HG03342 (cell line): ENCODE results near the gene TFPT.
A peak's percentile ranks its signal among the peaks of the same experiment; 100 is the strongest.

Experiments
- ATAC-seq: cut with Tn5 transposase; IDR thresholded peaks from one replicate; pipeline ENCODE4 v1.9.1; 2021; ENCODE audit warnings: mild to moderate bottlenecking, moderate library complexity; ENCODE audit not compliant: unreplicated experiment

Gene TFPT, protein sequence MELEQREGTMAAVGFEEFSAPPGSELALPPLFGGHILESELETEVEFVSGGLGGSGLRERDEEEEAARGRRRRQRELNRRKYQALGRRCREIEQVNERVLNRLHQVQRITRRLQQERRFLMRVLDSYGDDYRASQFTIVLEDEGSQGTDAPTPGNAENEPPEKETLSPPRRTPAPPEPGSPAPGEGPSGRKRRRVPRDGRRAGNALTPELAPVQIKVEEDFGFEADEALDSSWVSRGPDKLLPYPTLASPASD

DNA sequence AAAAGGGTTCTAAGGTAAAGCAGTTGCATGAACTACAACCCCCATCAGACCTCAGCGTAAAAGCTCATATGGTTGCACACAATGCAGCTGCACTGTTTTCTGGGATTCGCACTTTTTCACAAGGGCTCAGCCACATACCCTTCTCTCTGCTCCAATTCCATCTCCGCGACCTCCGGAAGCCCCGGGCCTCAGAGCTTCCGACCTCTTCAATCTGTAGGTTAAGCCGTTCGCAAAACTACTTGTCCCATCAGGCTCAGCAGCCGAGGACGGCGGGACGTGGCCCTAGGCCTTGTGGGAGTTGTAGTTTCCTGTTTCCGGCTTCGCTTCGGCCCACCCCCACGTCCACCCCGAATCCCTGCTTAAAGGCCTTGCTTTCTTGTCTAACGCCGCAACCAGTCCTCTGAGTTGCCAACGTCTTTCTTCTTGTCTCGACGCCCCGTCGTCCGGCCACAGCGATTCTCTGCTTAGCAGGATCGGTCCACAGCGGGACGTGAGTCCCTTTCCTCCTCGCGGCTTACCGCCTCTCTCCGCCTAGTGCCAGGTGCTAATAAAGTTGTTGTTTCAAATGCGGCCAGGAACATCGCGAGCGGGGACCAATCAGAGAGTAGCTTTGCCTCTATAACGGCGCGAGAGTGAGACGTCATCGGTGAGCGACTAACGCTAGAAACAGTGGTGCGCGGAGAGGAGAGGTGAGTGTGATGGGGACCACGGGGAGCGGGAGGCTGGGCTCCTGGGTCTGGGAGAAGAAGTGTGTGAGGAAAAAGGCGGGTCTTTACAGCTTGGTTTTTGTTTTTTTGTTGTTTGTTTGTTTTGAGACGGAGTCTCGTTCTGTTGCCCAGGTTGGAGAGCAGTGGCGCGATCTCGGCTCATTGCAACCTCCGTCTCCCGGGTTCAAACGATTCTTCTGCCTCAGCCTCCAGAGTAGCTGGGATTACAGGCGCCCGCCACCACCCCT lies at the start of gene TFPT, which contains the start of gene PRPF31:
Gene TFPT (minus strand): TSS at position 549 of the 955 bp plus-strand sequence. CDS start 388 bp downstream, at position 161.
Gene PRPF31 (plus strand): TSS at position 646 of the 955 bp plus-strand sequence. CDS start 2,525 bp downstream, outside the sequence.
- ATAC-seq, result peak; percentile 81

DNA sequence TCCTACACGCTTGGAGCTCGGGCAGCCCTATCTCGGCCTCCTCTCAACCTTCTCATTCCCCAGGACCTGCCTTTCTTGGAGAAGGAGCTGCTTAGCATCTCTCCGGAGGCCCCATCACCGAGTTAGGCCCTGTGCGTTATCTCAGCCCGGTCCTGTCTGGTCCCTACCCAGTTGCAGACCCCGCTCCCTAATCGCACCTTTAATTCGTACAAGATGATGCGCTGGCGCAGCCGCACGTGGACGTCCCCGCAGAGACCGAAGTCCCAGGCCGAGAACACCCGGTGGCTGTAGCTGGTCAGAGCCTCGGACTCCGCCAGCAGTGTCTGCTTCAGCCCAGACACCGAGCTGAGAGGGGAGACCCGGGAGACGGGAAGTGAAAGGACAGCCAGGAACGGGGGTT lies 49.8 kb upstream of the TFPT start:
- ATAC-seq, result no peak

DNA sequence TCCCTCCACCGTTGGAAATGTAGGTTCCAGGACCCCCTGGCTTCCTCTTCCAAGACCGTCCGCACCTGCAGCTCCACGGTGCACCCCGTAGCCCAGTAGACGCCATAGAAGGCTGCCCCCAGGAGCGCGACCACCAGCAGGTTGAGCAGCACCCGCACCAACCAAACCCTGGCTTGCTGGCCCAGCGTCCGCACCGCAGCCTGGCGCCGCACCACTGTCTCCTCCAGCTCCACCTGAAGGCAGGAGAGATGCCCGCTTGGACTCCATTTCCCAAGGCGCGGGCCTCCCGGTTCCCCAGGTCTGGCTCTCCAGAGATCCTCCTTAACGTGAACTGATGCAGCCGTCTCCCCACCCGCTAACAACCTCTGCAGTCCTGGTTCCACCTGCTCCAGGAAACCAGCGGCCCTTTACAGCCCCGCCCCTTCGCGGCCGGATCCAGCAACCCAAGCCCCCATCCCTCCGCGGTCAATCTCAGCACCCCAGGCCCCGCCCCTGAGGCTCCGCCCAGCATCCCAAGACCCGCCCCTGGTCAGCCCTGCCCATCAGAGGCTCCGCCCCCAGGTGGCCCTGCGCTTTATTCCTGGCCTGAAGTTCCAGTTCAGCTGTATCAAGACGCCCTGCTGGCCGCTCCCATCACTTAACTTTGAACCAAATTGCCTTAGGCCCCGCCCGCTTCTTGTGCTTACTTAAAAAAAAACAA lies 49.1 kb upstream of the TFPT start:
- ATAC-seq, result no peak

DNA sequence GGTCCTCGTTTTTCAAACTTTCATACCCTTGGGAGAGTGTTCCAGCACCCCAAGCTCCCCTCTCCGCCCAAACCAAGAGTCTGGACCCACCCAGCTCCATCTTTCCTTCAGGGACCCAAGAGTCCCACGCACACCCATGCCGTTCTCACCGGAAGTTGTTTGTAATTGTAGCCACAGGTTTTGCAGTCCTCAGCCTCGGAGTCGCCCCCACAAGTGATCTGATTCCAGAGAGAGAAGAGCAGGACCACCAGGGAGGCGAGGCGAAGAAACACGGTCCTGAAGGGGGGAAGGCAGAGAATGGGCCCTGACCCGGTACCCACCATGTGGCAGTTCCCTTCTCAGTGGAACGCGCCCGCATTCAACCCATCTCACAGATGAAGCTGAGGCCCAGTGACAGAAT lies 47.4 kb upstream of the TFPT start:
- no peak for ATAC-seq

DNA sequence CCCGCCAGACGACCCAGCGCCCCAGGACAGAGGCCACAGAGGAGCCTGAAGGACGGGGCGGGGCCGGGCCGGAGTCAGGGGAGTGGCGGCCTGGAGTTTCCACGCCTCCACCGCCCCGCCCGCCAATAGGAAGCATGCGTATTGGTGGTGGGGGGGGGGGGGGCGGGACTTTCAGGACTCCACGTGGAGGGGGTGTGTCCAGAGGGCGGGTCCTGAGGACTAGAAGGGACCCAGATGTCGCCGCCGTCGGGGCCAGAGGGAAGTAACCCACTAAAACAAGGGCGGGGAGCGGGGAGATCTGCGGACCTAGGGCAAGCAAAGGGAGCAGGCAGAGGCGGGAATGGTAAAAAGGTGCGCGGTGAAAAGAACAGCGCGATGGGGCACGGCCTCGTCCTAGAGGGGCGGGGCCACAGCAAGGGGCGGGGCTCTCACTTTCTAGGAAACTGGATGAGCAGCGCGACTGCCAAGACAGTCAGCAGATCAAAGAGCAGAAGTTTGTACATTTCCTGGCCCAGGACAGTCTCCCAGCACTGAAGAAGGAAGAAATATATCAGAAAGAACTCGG lies 46.9 kb upstream of the TFPT start:
- no peak for ATAC-seq

DNA sequence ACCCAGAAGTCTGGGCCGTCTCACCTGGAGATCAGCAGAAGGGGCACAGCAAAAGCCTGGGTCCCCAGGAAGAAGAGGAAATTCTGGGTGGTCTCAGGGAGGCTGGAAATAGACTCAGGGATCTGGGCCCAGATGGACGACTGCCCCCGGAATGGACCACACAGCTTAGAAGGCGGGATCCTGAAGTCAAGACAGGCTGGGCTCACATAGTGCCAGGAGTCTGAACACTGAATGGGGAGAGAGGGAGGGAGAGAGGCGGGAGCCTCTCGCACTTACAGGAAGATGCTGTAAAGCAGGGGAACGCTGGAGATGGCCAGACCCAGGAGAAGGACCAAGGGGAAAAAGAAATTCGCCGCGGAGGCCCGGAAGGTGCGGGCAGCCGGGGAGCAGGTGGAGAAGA lies 45.4 kb upstream of the TFPT start:
- ATAC-seq, result no peak

DNA sequence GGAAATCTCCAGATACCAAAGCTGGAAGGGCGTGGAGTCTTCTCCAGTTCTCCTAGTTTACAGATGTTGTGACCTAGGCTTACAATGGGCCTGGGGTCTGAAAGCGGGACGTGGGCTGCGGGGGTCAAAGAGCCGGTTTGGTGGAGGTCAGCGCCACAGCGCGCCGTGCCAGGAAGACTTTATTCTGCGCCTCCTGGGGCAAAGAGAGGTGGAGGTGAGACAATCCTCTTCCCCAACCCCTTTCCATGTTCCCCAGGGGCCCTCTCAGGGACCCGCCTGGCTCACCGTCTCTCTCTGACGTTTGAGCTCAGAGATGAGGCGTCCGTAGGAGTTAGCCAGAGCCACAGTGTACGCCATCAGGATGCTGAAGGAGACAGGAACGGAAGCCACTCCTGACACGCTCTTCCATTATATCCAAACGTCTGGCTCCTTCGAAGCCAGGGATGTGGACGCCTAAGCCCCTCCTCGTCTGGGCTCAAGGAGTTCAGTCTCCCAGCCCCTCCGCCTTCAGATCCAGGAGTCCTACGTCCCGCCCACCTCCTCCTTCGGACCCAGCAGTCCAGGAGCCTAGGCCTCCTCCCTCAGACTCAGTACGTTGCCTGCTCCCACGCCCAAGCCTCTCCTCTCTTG lies 44.8 kb upstream of the TFPT start:
- peak; percentile 0 for ATAC-seq

DNA sequence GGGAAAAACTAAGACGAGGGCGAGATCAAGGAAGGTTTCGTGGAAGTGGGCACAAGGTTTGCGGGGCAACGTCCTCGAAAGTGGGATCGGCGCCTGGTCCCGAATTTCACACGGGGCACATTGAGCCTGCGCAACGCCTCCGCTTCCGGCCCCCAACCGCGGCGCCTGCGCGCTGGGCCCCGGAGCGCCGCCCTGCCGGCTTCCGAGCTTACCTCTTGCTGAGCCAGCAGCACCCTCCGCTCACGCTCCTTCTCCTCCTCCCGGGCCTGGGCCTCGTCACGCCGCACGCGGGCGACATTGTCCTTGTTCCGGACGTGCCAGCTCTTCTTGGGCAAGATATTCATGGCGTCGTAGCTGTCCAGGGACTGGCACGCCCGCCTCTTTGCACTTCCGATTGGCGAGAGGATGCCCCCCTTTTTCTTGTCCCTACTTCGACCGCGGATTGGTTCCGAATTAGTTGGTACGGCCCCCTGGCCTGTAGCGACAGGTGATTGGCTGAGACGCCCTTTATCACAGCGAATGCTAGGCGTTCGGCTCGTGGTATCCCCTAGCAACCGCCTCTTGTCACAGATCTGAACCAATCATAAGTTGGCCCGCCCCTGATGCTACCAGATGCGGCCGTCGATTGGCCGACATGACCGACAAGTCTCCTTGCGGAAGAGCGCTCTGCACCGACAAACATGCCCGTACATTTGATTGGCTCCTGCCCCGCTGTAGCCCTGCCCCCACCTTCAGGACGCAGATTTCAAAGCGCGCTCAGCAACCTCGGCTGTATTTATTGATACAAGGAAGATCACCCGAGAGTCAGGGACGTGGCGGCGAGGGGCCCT lies 44.1 kb upstream of the TFPT start, which contains the start of gene LENG1:
Gene LENG1 (minus strand): TSS at position 370 of the 830 bp plus-strand sequence. CDS start 26 bp downstream, at position 344.
- peak; percentile 89 for ATAC-seq

DNA sequence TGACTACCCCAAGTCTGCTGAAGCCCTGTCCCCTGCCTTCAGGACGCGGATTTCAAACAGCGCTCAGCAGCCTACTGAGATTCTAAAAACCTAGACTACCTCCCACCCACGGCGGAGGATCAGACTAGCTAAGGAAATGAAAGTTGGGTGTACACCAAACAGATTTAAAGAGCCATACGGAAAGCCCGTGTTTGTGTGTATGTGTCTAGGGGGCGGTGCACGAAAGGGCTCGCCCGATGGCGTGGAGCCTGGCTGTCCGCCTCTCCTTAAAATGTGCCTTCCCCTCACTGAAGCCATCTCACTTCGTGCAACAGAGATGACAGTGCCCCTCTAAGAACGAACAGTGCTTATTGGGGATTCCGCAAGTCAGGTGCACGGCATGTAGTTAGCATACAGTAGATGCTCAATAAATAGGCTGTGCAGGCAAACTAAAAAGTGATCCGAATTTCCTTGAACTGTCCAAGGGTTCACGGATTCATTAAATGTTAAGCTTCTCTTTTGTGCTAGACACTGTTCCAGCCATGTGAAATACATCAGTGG lies 43.4 kb upstream of the TFPT start:
- ATAC-seq, result no peak

DNA sequence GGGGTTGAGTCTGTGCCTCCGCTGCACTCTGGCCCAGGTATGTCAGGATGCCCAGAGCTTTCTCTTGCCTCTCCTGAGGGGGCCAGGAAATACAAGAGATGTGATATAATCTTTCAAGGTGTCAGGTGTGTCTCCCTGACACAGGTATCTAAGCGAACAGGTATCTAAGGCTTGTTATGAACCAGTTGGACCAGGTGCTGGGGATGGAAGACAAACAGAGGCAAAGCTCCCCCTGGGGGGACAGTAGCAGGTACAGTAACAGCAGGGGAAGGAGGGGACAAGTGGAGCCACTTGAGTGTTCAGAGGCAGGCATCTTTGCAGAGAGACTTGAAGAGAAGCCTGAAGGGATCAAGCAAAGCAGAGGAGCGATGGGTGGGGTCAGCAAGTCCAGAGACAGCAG lies 41.5 kb upstream of the TFPT start:
- no peak for ATAC-seq

DNA sequence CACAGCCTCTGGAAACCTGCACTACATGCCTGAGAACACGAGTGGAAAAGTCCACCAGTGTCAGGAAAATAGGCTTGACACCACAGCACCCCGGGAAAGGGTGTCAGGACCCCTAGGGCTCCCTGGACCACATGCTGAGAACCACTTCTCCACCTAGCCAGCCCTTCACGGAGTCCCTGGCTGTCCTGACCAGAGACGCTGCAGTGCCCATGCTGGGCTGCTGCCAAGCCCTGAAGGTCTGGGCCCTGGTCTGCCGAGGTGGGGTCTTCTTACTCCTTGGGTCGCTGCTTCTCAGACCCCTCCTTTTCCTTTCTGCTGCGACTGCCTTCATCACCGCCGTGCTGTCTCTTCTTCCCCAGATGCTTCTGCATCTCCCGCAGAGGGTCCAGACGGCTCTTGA lies 41.0 kb upstream of the TFPT start:
- ATAC-seq, result no peak

DNA sequence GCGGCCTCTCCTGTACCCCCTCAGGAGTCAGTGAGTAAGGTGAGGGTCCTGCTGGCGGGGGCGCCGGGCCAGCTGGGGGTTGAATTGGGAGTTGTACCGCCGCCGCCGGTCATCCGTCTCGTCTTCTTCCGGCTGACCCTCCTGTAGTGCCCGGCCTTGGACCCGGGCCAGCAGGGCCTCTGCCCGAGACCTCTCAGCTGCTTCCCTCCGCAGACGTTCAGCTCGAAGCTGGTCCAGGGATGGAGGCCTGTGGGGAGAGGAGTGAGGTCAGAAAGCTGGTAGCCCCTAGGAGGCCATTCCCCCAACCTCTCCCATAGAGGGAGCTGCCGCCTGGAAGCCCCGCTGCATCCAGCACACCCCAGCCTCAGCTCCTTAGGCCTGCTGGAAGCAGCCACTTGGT lies 40.2 kb upstream of the TFPT start:
- no peak for ATAC-seq

DNA sequence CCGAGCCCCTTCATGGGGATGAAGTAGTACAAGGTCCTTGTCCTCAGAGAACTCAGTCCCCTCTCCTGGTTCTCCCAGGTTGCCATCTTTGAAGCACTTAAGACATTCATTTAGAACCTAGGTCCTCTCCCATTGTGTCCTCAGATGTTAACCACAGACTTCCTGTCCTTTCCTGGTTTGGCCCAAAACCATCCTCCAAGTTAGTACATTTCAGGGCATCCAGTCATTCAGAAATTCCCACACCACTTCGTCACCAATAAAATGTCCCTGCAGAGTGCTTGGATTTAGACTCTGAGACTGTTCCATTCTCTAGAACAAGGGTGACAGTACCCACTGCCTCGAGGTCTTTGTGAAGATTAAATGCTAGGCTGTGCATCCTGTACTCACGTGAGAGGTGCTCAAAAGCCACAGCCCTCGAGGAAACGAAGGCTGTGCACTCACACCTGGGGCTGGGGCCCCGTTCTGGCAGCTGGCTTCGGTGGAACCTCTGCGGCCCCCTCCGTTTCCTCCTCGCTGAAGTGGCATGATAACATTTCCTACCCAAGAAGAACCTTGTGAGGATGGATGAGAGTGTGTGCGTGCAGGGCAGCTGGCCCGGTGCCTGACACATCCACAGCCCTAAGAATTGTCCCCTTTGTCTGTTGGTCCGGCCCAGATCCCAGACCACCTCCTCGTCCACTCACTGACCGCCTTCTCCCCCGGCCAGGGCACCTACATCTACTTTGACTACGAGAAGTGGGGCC lies 39.3 kb upstream of the TFPT start:
- no peak for ATAC-seq

DNA sequence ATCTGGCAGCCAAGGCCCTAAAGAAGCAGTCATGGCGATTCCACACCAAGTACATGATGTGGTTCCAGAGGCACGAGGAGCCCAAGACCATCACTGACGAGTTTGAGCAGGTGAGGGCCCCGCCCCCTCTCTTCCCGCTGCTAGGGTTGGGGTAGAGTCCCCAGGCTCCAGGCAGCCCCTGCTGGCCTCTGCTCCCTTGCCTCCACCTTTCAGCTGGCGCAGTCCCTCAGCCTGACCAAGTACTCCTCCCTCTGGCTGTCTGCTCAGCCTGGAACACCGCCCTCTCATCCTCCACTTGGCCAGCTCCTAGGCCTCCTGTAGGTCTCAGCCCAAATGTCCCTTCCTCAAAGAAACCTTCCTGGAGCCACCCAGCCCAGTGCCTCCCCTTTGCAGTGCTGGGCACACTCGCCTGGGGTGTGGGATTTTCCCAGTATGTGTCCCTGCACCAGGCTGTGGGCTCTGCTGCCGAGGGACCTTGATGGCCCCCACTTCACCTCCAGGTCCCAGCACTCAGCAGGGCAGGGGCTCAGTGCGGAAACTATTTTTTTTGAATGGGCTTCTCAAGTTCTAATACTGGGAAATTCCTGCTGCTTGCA lies 38.4 kb upstream of the TFPT start:
- no peak for ATAC-seq

DNA sequence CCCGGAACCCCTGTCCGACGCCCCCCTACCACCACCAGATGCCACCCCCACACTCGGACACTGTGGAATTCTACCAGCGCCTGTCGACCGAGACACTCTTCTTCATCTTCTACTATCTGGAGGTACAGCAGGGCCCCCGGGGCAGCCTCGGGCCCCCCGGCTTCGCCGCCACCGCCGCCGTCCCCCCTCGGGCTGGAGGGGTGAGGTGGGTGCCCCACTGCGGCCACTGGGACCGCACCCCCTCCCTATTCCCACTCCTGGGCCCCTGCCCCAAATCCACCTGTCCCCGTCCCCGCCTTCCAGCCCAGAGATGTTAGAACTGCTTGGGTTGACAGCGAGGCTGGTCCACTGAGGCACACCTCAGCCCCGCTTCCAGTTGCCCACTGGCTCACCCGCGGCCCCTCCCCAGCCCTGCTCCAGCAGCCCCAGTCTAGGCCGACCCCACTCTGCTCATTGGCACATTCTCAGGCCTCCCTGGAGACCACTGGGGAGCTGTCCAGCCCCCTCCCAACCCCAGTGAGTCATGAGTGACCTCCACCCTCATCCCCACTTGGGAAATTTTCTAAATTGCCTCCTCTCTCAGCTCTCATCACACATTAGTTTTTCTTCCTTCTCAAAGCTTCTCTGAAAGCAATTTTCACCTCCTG lies 37.5 kb upstream of the TFPT start:
- ATAC-seq, result no peak

DNA sequence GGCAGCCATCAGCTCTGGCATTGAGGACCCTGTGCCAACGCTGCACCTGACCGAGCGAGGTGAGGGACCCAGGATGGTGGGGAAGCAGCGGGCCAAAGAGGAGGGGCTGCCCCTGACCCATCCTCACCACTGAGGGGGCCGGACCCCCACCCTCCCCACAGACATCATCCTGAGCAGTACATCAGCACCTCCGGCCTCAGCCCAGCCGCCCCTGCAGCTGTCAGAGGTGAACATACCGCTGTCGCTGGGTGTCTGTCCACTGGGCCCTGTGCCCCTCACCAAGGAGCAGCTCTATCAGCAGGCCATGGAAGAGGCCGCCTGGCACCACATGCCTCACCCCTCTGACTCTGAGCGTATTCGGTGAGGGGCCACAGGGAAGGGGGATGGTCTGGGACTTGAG lies 36.8 kb upstream of the TFPT start:
- no peak for ATAC-seq

DNA sequence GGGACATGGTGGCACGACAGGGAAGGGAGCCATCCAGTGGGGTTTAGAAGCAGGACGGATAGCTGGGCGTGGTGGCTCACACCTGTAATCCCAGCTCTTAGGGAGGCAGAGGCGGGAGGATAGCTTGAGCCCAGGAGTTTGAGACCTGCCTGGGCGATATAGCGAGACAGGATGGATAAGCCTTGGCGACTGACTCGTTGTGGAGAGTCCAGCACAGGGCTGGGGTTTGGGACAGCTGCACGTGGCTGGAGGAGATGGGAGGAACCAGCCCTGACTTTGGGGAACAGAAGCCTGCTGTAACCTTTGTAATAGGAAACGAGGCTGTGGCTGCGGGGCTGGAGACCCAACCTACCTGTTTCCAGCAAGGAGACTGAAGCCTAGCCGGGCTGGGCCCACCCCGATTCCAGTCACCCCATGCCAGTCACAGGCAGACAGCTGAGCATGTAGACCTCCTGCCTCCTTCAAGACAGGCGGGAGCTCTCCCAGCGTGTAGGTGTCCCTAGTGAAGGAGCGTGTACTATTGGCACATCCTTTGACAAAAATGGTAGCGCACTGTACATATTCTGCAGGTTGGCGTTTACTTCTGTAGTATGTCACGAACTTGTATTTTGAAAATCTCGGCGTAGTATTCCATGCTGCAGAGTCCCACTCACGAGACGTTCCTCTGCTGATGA lies 36.0 kb upstream of the TFPT start:
- ATAC-seq, result no peak
